SU-DHL-6 (cell line): ENCODE measurements around the gene PAN3.
A peak's percentile ranks its signal among the peaks of the same experiment; 100 is the strongest.
"Not testable (repeated sequence)": the region's sequence is repeated elsewhere in the genome, so short reads cannot be mapped to it uniquely, and the experiment has no call there.

Experiments used
- H2AFZ ChIP-seq: fragments of 200-600 bp; sonication (generic); 2 replicates; pipeline ENCODE4 v1.6.1; 2014; ENCODE audit warnings: low read depth, mild to moderate bottlenecking, moderate library complexity, mixed read lengths, antibody characterized with exemption, low read length; ENCODE audit not compliant: severe bottlenecking
- H3F3A ChIP-seq: fragments of 200-600 bp; shearing (Covaris generic); 2 replicates; pipeline ENCODE4 v1.6.0; 2016; ENCODE audit warnings: antibody characterized with exemption, mild to moderate bottlenecking; ENCODE audit not compliant: insufficient read depth
- H3K27ac ChIP-seq: fragments of 200-600 bp; sonication (generic); 2 replicates; pipeline ENCODE4 v1.5.1; 2016; ENCODE audit warnings: low read depth, mild to moderate bottlenecking, low read length, moderate library complexity, mixed read lengths
- H3K27me3 ChIP-seq: fragments of 200-600 bp; sonication (generic), shearing (Covaris generic); 2 replicates; pipeline ENCODE4 v1.6.0; 2014; ENCODE audit warnings: mild to moderate bottlenecking, low read length
- H3K36me3 ChIP-seq: fragments of 200-600 bp; sonication (generic); 2 replicates; pipeline ENCODE4 v1.6.1; 2014; ENCODE audit warnings: mild to moderate bottlenecking, low read length, mixed read lengths
- H3K4me2 ChIP-seq: fragments of 300-600, 200-600 bp; shearing (Covaris generic), sonication (generic); 2 replicates; pipeline ENCODE4 v1.6.0; 2014; ENCODE audit warnings: low read length, low read depth, mild to moderate bottlenecking; ENCODE audit not compliant: poor library complexity, severe bottlenecking
- H3K4me3 ChIP-seq: fragments of 200-600 bp; sonication (generic); 2 replicates; pipeline ENCODE4 v1.5.1; 2014; ENCODE audit warnings: antibody characterized with exemption, low read length, mild to moderate bottlenecking, mixed read lengths; ENCODE audit not compliant: insufficient read depth, poor library complexity, severe bottlenecking
- H3K79me2 ChIP-seq: fragments of 200-600 bp; sonication (generic); 2 replicates; pipeline ENCODE4 v1.6.1; 2014; ENCODE audit warnings: mild to moderate bottlenecking, low read length, moderate library complexity; ENCODE audit not compliant: insufficient read depth
- H3K9ac ChIP-seq: fragments of 200-600 bp; sonication (generic); 2 replicates; pipeline ENCODE4 v1.7.0; 2014; ENCODE audit warnings: mild to moderate bottlenecking, low read length
- H3K9me2 ChIP-seq: fragments of 200-600 bp; sonication (generic); replicated peaks from 2 replicates; pipeline ENCODE4 v1.6.1; 2014; ENCODE audit warnings: low read length; ENCODE audit not compliant: insufficient read depth
- H3K9me3 ChIP-seq: fragments of 200-600 bp; sonication (generic); 2 replicates; pipeline ENCODE4 v1.6.1; 2014; ENCODE audit warnings: low read length, mixed read lengths; ENCODE audit not compliant: insufficient read depth
- H4K20me1 ChIP-seq: fragments of 200-600 bp; sonication (generic); 2 replicates; pipeline ENCODE4 v1.6.1; 2014; ENCODE audit warnings: low read depth, mild to moderate bottlenecking, antibody characterized with exemption, low read length, moderate library complexity, mixed read lengths
- CTCF ChIP-seq: fragments of 200-600 bp; sonication (generic); IDR thresholded peaks from one replicate; pipeline ENCODE4 v1.5.1; 2017; ENCODE audit warnings: antibody characterized with exemption, mild to moderate bottlenecking, low read length, moderate library complexity; ENCODE audit not compliant: insufficient read depth, poor library complexity, severe bottlenecking
- EZH2phosphoT487 ChIP-seq: fragments of 200-600 bp; sonication (generic), shearing (Covaris generic); conservative IDR thresholded peaks from 2 replicates; pipeline ENCODE4 v1.6.1; 2018; ENCODE audit warnings: mild to moderate bottlenecking, antibody characterized with exemption, low read length, moderate library complexity, mixed read lengths

Gene PAN3

DNA sequence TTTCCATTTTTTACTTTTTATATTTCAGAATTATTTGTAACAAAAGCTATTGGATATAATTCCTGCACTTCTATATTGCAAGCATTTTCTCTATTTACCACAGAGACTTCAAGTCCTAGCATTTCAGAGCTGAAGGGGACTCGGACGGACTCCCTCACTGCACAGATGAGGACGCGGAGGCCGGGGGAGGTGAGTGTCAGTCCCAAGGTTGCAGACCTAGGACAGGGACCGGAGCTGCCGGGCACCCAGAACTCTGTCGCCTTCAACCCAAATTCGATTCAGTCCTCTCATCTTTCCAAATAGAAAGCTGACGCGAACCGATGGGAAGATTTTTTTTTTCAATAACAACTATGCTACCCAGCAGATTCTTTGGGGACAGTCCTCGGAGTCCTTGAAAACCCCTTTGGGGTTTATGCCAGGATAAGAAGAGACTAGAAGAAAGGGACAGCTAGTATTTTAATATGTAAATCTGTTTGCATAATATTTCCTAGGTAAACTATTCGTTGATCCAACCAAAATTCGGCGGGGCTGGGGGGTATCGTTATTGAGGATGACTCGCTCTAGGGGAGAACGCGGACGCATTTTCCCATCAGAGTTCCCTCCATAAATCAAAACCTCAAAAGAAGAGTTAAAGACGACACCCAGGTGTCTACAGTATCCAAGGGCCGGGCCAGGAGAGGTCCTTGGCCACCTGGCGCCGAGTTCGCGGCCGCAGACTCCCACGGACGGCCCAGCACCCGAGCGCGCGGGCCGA is 38.8 kb upstream of the PAN3 start:
- no peaks in the 10 kb centered on the region for H4K20me1 ChIP-seq
- no peak overlapping the region for H3K9ac ChIP-seq
- H3K79me2 ChIP-seq, result no peaks in the 10 kb centered on the region
- no peaks in the 10 kb centered on the region for H3K9me3 ChIP-seq
- H3K9me2 ChIP-seq, result no peaks in the 10 kb centered on the region
- no peaks in the 10 kb centered on the region for H3K36me3 ChIP-seq
- no peak overlapping the region for H2AFZ ChIP-seq
- no peak overlapping the region for H3K4me3 ChIP-seq
- peak overlapping the region; percentile 10 for H3K4me2 ChIP-seq
- H3K27me3 ChIP-seq, result no peaks in the 10 kb centered on the region
- no peak overlapping the region for H3K27ac ChIP-seq
- no peaks in the 10 kb centered on the region for H3F3A ChIP-seq
- TF ChIP-seq EZH2phosphoT487, result no peak
- no peak for TF ChIP-seq CTCF

DNA sequence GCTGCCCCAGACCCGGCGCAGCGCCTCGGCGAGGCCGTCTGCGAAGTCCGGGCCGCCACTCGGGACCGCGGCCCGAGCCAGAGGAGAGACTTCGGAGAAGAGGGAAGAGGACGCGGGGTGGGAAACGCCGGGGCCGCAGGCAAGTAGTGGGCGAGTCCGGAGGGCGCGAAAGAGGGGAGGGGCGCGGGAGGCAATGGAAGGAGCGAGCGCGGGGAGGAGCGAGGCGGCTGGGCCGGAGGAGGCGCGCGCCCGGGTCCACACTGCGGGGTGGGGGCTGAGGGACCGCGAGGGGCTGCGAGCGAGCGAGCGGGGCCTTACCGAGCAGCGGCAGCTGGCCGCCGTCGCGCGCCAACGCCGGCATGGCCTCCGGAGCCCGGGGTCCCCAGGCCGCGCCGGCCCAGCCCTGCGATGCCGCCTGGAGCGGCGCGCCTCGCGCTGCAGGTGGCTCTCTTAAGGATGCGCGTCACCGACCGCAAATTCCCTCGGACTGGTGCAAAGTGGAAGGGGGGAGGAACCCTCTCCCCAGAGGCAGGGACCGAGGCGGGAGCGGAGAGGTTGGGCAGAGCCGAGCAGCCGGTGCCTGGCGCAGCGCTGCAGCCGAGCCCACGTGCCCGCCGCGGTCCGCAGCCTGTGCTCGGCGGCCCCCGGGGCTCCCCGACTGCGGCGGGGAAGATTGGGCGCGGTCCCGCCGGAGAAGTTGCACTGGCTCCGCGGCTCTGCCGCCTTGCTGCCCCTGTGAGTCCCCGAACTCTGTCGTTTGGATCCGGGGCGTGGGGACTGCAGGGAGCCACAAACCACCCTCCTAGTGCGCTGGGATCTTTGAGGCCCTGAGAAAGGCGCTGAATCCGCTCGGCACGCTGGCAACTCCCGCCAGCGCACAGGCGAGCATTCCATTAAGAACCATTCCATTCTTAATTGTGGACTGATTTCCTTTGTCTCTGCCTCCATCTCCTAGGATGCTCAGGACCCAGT is 37.9 kb upstream of the PAN3 start, which contains the start of gene FLT3:
Gene FLT3 (minus strand): TSS at position 427 of the 972 bp plus-strand sequence. CDS start 66 bp downstream, at position 361.
- no peak within 1 kb of the TSS for H2AFZ ChIP-seq

GRCh38 chr13:28101886-28102285 is 36.5 kb upstream of the PAN3 start:
- H3K9me2 ChIP-seq, H2AFZ ChIP-seq, H3K27me3 ChIP-seq, H3K4me3 ChIP-seq, H3K4me2 ChIP-seq, H3K27ac ChIP-seq, H4K20me1 ChIP-seq, H3K9me3 ChIP-seq, H3F3A ChIP-seq, H3K9ac ChIP-seq, H3K36me3 ChIP-seq, H3K79me2 ChIP-seq: not testable (repeated sequence)

More for the DNA sequence above, 37.9 kb upstream of the PAN3 start, which contains the start of gene FLT3:
- no peaks in the 10 kb centered on the region for H3F3A ChIP-seq
- no peaks in the 10 kb centered on the region for H3K9me2 ChIP-seq
- no peaks in the 10 kb centered on the region for H3K36me3 ChIP-seq
- H3K27ac ChIP-seq, result no peak within 1 kb of the TSS
- no peaks in the 10 kb centered on the region for H3K27me3 ChIP-seq
- H3K9ac ChIP-seq, result no peak within 1 kb of the TSS
- no peak for TF ChIP-seq CTCF
- TF ChIP-seq EZH2phosphoT487, result no peak
- H3K9me3 ChIP-seq, result no peaks in the 10 kb centered on the region
- H3K4me3 ChIP-seq, result no peak within 1 kb of the TSS
- H4K20me1 ChIP-seq, result no peaks in the 10 kb centered on the region
- no peaks in the 10 kb centered on the region for H3K79me2 ChIP-seq
- peak within 1 kb of the TSS; percentile 30 for H3K4me2 ChIP-seq
